ENCODE measurements around the gene ZNF563. TPM values are rescaled to one million over a fixed set of nuclear protein-coding genes. Genes with fewer than 3 reads are reported as not detected.
A peak's percentile ranks its signal among the peaks of the same experiment; 100 is the strongest.
"Not testable (repeated sequence)": the region's sequence is repeated elsewhere in the genome, so short reads cannot be mapped to it uniquely, and the experiment has no call there.

Gene ZNF563
- total and polyA plus RNA-seq, 2 donors from 2014 or later: 4.6 to 6.8 TPM

GRCh38 chr19:12374026-12374425 lies 40.6 kb upstream of the ZNF563 start:
- Histone ChIP-seq H3K4me1 (ENCODE audit: control insufficient read depth in 2 of 3, insufficient read depth in 2 of 3, low read depth in 1 of 3, low read length in 3 of 3) (no peaks in the 10 kb centered on the region), H3K4me3 (ENCODE audit: low read length in 3 of 3) (no peak overlapping the region), H3K27me3 (ENCODE audit: control insufficient read depth, insufficient read depth, low read length) (no peaks in the 10 kb centered on the region), H3K9ac (ENCODE audit: low read length in 3 of 3) (no peak overlapping the region), H3K36me3 (ENCODE audit: control insufficient read depth in 2 of 3, insufficient read depth in 3 of 3, low read length in 3 of 3) (no peaks in the 10 kb centered on the region), H3K9me3 (ENCODE audit: control insufficient read depth in 2 of 3, insufficient read depth in 1 of 3, low read length in 3 of 3) (peaks cover 0 to 8% (median 0%) of the 10 kb centered on the region in 3 donors), H3K27ac (ENCODE audit: low read depth in 2 of 2, low read length in 2 of 2) (no peak overlapping the region)
- intact Hi-C loops (cut with DNase I): no loop called here
- DNase-seq: no peak
- TF ChIP-seq, protein P1, sequence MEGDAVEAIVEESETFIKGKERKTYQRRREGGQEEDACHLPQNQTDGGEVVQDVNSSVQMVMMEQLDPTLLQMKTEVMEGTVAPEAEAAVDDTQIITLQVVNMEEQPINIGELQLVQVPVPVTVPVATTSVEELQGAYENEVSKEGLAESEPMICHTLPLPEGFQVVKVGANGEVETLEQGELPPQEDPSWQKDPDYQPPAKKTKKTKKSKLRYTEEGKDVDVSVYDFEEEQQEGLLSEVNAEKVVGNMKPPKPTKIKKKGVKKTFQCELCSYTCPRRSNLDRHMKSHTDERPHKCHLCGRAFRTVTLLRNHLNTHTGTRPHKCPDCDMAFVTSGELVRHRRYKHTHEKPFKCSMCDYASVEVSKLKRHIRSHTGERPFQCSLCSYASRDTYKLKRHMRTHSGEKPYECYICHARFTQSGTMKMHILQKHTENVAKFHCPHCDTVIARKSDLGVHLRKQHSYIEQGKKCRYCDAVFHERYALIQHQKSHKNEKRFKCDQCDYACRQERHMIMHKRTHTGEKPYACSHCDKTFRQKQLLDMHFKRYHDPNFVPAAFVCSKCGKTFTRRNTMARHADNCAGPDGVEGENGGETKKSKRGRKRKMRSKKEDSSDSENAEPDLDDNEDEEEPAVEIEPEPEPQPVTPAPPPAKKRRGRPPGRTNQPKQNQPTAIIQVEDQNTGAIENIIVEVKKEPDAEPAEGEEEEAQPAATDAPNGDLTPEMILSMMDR (IDR thresholded peaks at IDR 0.05; ENCODE audit: borderline replicate concordance, extremely low read depth, insufficient read depth): no peak
- no peak for FAIRE-seq

DNA sequence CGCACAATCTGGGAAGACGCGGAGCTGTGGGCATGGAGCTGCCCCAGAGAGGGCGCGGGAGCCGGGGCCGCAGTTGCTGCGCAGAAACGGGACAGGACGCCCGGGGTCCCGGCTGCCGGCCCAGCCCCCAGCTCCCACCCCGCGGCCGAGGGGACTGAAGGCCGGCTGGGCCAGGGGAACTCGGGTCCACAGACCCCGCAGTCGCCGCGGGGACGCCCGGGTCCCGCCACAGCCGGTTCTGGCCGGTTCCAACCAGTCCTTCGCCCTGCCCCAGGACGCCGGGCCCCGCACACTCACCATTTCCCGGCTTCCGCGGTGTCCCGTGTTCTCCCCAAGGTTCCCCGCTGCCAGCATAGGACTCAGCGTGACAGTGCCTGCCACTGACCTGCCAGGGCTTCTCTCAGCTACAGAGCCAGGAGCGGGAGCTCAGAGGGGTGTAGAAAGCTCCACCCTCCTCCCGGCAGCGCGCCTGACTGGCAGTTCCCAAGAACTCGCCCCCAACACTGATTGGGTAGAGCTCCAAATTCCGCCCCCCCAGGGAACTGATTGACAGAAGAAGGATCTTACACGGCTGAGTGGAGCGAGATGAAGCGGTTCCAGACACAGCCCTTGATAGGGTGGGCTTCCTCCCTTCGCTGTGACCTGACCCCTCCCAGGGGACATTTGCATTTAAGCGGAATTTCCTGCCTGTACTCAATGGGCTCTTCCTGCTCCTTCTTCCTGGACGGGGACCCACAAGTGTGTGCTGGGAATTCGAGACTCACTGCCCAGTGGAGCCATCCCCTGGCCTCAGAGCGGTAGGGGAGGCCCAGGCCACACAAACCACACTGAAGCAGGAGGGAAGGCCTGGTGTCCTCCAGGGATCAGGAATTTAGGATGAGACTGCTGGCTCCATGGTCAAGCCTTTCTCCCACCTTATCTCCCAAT lies 32.1 kb upstream of the ZNF563 start, which contains the start of gene ZNF442:
ZNF442 (minus strand) TSS at position 448 of the 927 bp plus-strand sequence. CDS start 2,052 bp downstream, outside the sequence.
- FAIRE-seq (peak; percentile 97), DNase-seq (peak; percentile 98 to 99 (median 98))
- Histone ChIP-seq H3K4me3 (ENCODE audit: low read length in 3 of 3) (peak within 1 kb of the TSS; percentile 77 to 85 (median 77)), H3K36me3 (ENCODE audit: control insufficient read depth in 2 of 3, insufficient read depth in 3 of 3, low read length in 3 of 3) (no peaks in the 10 kb centered on the region), H3K27ac (ENCODE audit: low read depth in 2 of 2, low read length in 2 of 2) (peak within 1 kb of the TSS; percentile 86 to 89), H3K4me1 (ENCODE audit: control insufficient read depth in 2 of 3, insufficient read depth in 2 of 3, low read depth in 1 of 3, low read length in 3 of 3) (peaks cover 0 to 5% (median 3%) of the 10 kb centered on the region in 3 donors), H3K9me3 (ENCODE audit: control insufficient read depth in 2 of 3, insufficient read depth in 1 of 3, low read length in 3 of 3) (no peaks in the 10 kb centered on the region), H3K27me3 (ENCODE audit: control insufficient read depth, insufficient read depth, low read length) (no peaks in the 10 kb centered on the region), H3K9ac (ENCODE audit: low read length in 3 of 3) (peak within 1 kb of the TSS; percentile 59 to 91 (median 80))
- TF ChIP-seq, protein P1 (IDR thresholded peaks at IDR 0.05; ENCODE audit: borderline replicate concordance, extremely low read depth, insufficient read depth): peak; percentile 56
- intact Hi-C loops (cut with DNase I): no loop called here

GRCh38 chr19:12364391-12365235 lies 31.2 kb upstream of the ZNF563 start:
- H3K27ac ChIP-seq (ENCODE audit: low read depth in 2 of 2, low read length in 2 of 2): peak overlapping the region; percentile 86 to 89
- no peaks in the 10 kb centered on the region for H3K27me3 ChIP-seq (ENCODE audit: control insufficient read depth, insufficient read depth, low read length)
- intact Hi-C loops (cut with DNase I): no loop called here
- TF ChIP-seq, protein P1 (IDR thresholded peaks at IDR 0.05; ENCODE audit: borderline replicate concordance, extremely low read depth, insufficient read depth): no peak
- H3K4me1 ChIP-seq (ENCODE audit: control insufficient read depth in 2 of 3, insufficient read depth in 2 of 3, low read depth in 1 of 3, low read length in 3 of 3): peaks cover 0 to 5% (median 3%) of the 10 kb centered on the region in 3 donors
- peak overlapping the region; percentile 77 to 85 (median 77) for H3K4me3 ChIP-seq (ENCODE audit: low read length in 3 of 3)
- H3K9ac ChIP-seq (ENCODE audit: low read length in 3 of 3): peak overlapping the region; percentile 59 to 91 (median 80)
- H3K36me3 ChIP-seq (ENCODE audit: control insufficient read depth in 2 of 3, insufficient read depth in 3 of 3, low read length in 3 of 3): no peaks in the 10 kb centered on the region
- no peak for FAIRE-seq
- DNase-seq: peak in 4 of 5 donors; percentile 21 to 77 (median 48)
- no peaks in the 10 kb centered on the region for H3K9me3 ChIP-seq (ENCODE audit: control insufficient read depth in 2 of 3, insufficient read depth in 1 of 3, low read length in 3 of 3)

DNA sequence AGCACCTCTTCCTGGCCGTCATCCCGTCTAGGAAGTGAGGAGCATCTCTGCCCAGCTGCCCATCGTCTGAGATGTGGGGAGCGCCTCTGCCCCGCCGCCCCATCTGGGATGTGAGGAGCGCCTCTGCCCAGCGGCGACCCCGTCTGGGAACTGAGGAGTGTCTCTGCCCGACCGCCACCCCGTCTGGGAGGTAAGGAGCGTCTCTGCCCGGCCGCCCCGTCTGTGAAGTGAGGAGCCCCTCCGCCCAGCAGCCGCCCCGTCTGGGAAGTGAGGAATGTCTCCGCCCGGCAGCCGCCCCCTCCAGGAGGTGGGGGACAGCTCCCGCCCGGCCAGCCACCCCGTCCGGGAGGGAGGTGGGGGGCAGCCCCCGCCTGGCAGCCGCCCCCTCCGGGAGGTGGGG lies 28.8 kb upstream of the ZNF563 start:
- H3K9me3 ChIP-seq (ENCODE audit: control insufficient read depth in 2 of 3, insufficient read depth in 1 of 3, low read length in 3 of 3); H3K27me3 ChIP-seq (ENCODE audit: control insufficient read depth, insufficient read depth, low read length); H3K36me3 ChIP-seq (ENCODE audit: control insufficient read depth in 2 of 3, insufficient read depth in 3 of 3, low read length in 3 of 3); H3K27ac ChIP-seq (ENCODE audit: low read depth in 2 of 2, low read length in 2 of 2); intact Hi-C loops (cut with DNase I); FAIRE-seq; H3K4me3 ChIP-seq (ENCODE audit: low read length in 3 of 3); H3K9ac ChIP-seq (ENCODE audit: low read length in 3 of 3): not testable (repeated sequence)
- H3K4me1 ChIP-seq (ENCODE audit: control insufficient read depth in 2 of 3, insufficient read depth in 2 of 3, low read depth in 1 of 3, low read length in 3 of 3): peaks cover 0 to 11% (median 3%) of the 10 kb centered on the region in 3 donors
- peak in 1 of 5 donors; percentile 71 for DNase-seq
